HG03159 (cell line): Measurements from ENCODE around the gene DLG2.
"Not testable (repeated sequence)": the region's sequence is repeated elsewhere in the genome, so short reads cannot be mapped to it uniquely, and the experiment has no call there.

Source experiments
- ATAC-seq: cut with Tn5 transposase; IDR thresholded peaks from one replicate; pipeline ENCODE4 v1.9.1; 2021; ENCODE audit warnings: mild to moderate bottlenecking, moderate library complexity; ENCODE audit not compliant: unreplicated experiment

The DLG2 gene

DNA sequence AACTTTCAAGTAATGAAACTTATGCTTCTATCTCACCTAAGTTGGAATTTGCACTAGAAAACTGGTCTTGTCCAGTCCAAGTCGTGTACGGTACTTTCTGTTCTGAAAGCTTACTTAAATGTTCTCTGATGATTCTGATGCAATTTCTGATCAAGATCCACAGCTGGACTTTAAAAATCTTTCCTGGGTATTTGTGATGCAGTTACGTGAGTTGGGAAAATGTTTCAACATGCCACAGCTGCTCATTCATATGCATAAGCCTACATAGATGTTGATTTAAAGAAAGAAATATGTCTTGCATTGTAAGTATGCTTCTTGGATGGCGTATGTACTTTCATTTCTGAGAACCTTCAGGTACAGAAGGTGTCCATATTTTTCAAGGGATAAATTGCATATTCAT, 1847.3 kb downstream of the DLG2 start:
- ATAC-seq, result no peak

DNA sequence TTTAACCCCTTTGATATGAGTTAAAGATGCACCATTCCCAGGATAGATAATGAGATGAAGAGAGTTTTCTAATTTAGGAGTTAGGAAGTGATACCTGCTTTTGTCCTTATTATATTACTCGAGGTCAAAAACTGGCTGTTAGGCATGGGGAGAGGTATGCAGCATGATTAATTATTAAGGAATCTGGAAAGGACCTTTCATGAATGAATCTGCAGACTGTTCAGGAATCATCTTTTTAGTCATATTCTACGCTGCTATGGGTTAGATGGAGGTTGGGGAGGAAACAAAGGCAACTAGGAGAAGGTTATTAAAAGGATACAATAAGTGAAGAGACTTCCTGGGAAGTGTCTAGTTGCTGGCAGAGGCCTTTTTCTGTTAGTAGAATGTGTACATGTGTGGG, 1848.5 kb downstream of the DLG2 start:
- no peak for ATAC-seq

DNA sequence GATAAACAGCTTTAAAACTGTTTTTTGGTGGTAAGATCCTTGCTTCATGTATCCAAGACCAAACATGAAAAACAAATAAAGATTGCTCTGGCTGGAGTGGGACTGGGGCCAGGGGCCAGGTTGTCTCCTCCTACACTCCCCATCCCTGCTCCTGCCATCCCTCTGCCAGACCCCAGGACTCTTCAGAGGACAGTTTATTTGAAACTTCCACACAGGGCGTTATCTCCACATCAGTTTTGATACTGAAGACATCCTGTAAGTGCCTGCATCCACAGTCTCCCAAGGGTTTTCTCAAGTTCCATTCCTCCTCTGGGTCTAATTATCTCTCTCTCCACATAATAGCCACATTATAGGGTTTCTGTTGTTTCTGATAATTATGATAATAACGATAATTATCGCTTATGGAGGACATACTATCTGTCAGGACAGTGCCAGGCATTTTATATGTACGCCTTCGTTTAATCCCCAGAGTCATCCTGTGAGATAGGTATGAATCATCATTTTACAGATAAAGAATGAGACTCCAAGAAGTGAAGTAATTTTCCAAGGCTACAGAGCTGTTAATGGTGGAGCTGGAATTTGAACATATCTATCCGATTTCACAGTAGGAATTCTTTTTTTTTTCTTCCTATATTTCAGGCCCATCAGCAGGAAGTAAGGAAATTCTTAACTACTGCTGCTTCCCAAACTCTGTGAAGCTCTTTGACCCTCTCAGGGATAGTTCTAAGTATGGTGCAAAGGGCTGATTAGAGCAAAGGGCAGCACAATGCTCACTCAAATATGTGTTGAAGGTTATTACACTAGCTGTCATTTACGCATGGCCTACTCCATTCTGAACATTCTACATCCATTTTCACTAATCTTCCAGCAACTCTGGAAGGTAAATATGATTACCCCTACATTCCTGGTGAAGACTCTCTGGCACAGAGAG, 1852.9 kb downstream of the DLG2 start:
- no peak for ATAC-seq

DNA sequence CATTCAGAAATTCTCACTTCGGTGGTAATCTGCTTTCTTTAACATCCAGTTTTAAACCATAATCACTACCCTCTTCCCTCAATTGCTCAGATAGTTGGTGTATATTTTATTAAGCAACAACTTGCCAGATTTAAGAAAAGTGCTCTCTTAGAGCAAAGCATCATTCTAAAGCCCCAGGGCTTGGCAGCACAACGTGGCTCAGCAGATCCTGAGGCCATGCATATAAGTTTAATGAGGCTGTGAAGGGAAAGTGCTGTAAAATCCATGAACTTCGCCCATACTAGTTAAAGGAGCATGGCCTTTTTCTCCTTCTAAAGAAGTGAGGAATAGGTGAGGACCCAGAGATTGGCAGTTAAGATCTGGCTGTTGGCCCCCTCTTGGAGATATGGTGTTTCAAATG, 1858.7 kb downstream of the DLG2 start:
- ATAC-seq, result no peak

GRCh38 chr11:83766932-83767331, 1860.2 kb downstream of the DLG2 start:
- no peak for ATAC-seq

DNA sequence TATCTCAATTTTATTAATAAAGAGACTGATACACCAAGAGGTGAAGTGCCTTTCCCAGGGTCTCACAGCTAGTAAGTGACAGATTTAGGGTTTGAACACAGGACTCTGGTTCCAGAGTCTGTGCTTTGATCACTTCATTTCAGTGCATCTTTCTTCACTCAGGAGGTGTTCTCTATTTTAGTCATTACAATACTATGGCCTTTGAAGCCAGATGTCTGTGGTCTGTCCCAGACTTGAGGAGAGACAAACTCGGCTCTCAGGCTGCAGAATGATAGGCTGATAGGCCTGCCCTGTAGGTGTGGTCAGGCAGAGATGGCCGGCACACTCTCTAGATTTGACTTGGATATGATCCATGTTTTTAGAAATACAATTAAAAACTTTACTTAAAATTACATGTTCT, 1862.5 kb downstream of the DLG2 start:
- no peak for ATAC-seq

- no peak for ATAC-seq
Measured at GRCh38 chr11:83760932-83761331, 1866.2 kb downstream of the DLG2 start.

DNA sequence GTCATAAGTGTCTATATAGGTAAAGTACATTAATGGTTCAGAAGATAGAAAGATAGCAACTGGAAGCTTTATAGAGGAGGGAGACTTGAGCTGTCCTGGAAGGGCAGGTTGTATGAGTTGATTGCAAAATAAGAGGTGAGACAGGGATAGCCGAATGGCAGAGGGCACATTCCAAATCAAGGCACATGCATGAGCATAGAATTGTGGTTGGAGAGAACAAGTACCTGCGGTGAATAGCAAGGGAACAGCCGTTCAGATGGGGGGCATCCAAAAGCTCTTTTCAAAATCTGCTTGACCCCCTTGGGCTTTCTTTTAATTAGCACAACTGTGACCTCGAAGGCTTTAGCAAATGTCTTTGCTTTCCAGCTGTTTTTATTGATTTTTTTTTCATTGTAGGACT, 1868.0 kb downstream of the DLG2 start:
- no peak for ATAC-seq

- no peak for ATAC-seq
Measured at GRCh38 chr11:83751041-83751440, 1876.1 kb downstream of the DLG2 start.

- no peak for ATAC-seq
Measured at GRCh38 chr11:83746921-83747585, 1880.1 kb downstream of the DLG2 start.

DNA sequence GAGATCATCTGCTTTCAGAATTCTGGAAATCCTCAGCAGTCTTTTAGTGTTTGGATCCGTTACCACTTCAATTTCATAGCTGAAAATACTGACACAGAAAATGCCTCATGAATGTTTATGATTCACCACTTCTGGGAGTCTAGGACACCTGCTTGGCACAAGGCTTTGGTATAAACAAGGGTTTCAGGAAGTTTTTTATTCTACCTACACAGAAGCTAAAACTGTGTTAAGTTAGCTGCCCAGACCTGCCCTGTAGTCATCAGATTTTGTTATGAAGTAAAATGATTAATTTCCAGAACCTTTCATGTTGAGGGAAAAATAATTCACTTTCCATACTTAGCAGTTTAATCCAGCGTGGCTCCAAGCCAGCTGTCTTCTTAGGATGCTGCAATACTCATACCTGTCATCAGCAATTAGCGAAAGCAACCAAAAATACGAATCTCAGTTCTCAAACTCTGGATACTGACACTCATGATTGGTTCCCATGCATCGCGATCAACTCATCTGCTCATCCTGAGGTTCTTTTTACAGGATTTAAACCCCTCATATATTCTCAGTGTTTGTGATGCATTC, 1882.4 kb downstream of the DLG2 start:
- ATAC-seq, result no peak

DNA sequence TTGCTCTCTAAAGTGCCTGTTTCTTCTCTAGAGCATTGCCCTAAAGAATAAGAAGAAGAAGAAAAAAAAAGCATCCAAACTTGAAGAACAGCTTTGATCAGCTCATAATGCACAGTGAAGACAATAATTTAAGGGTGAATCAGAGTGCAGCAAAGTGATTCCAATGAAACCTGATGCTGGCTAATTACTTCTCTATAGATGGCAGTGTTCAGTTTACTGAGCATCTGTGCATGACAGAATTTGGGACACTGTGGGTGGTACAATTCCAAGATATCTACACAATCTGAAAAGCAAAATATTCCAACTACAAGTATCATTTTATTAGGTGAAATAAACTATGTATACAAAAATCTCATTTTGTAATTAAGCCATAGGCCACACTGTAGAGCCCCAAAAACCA, 1890.5 kb downstream of the DLG2 start:
- no peak for ATAC-seq

DNA sequence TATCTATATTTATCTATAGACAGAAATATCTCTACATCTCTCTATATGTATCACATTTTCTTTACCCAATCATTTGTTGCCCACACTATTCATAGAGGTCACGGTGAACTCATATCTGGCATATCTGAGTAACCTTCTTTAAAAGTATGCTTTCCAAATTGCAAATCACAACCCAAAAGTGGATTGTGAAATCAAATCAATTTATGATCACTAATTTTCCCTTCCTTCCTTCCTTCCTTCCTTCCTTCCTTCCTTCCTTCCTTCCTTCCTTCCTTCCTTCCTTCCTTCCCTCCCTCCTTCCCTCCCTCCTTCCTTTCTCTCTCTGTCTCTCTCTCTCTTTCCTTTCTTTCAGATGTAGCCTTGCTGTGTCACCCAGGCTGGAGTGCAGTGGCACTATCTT, 1893.0 kb downstream of the DLG2 start:
- ATAC-seq, result no peak

GRCh38 chr11:83731288-83731687, 1895.9 kb downstream of the DLG2 start:
- ATAC-seq, result not testable (repeated sequence)

DNA sequence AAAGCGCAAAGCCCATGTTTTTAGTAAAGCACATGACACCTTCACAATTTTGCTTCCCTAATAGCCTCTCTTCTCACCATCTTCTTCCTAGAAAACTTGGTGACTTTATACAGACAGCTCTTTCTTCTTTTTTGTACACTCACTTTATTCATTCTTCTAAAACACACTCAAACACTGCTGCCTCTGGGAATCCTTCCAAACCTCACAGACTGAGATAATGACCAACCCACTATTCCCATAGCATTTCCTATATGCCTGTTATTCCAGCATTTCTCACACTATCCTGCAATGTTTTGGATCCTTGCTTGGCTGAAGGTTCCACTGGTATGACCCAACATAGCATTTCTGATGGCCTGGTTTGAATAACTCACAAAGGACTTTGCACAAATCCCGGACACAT, 1898.9 kb downstream of the DLG2 start:
- ATAC-seq, result no peak

- ATAC-seq, result no peak
Measured at GRCh38 chr11:83727251-83727650, 1899.9 kb downstream of the DLG2 start.

DNA sequence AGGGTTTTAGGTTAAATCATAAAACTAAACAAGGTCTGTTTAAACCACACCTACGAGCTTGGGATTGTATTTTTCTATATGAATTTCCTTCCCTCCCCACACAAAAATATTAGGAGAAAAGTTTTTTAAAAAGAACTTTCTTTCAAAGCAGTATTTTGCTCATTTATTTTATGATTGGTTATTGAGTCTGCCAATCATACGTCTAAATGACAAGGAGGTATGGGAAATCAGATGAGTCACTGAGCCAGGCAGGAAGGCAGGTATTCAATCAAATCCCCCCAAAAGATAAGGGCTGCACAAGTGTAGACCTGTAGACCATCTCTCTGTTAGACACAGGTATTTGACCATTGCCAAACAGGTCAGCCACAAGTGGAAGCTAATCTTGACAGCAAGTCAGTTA, 1900.8 kb downstream of the DLG2 start:
- ATAC-seq, result no peak

DNA sequence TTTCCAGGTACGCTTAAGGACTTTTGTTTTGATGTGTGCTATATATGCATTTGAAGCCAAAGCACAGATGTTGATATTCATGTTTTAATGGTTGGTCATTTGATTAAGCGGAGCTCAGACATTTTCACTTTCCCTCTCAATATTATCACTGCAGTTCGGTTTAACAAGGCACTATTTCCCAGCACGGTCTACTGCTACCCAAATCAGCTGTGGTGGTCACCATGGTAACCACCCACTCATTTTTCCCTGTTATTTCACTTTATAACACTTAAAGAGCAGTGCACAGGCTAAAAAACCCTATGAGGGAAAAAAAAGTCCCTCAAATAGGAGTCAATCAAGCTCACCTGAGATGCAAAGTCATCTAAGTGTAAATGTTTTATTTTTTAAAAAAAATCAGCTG, 1901.4 kb downstream of the DLG2 start:
- no peak for ATAC-seq

DNA sequence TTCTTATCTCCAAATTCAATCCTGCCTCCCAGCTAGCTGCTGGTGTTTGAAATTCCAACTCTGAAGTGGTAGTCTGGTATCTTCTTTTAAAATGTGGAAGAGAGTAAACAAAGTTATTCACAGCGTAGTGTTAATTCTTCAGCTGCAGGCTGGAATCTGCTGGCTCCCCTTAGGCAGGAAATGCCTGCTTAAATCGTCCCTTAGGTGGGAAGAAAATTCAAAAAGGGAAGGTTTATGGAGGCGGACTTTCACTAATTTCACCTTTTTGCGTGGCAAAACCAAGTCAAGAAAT, 1901.9 kb downstream of the DLG2 start:
- no peak for ATAC-seq

GRCh38 chr11:83723999-83724398, 1903.1 kb downstream of the DLG2 start:
- no peak for ATAC-seq

DNA sequence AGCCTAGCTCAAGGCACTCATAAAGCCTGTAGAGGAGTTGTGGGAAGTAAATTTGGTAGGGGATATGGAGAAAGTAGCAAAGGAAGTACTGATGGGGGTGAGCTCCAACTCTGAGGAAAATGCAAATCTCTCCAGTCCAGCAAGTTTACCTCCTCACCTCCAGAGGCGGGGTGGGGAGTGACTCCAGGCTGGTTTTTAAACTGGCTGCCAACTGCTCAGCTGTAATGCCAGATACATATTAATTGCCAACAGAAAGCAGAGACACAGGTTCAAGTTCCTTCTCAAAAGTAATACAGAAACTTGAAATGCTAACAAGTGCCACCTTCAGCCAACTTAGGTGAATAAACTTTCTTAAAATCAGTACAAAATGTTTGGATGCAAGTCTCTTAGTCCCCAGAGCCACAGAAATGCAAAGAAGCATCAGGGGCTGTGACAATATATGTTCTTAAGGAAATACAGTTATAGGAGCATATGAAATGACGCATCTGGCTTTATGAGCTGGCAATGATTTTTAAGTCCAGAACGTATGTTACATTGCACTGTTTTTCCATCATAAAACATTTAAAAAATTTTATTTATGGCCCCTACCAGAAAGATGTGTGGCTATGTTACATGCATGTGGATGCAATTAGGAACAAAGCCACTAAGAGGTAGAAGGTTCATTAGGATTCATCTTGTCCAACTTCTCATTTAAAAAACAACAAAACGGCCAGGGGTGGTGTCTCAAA, 1904.6 kb downstream of the DLG2 start:
- ATAC-seq, result no peak

GRCh38 chr11:83721263-83721662, 1905.9 kb downstream of the DLG2 start:
- no peak for ATAC-seq
